ENCODE results near the gene ZGPAT.

DNA sequence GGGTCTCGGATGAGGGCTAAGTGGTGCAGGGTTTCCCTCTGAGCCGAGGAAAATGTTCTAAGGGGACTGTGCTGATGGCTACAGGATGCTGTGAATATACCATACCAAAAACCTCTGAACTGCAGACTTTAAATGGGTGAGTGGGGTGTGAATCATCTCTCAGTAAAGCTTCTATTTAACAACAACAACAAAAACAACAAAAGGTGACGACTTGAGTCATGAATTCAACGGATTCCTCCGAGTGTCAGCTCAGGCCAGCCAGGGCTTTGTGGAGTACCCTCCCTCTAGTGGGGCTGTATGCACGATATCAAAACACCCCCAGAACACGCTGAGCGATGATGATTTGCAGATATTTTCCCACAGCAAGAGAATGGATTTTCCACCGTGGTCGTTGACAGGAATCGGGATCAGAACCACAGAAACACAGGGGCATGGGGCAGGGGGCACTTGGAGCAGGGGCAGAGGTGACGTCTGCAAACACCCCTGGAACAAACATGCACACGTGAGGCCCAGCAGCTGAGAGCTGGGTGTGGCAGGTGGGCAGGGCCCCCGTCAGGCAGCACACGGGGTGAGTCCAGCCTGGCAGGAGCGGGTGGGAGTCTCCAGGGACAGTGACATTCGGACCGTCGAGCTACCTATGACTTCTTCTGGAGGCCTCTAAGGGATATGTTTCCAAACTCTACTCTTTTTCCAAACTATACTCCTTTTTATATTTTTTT is 70.4 kb downstream of the ZGPAT start:
- TF ChIP-seq CTCF (conservative IDR thresholded peaks at IDR 0.05; ENCODE audit: low read depth, low read length), result no peak
- no peak for TF ChIP-seq EZH2 (IDR thresholded peaks at IDR 0.05; ENCODE audit: low read length, unreplicated experiment)
